Aorta (tissue), 5 donors: ENCODE results near the gene SLC37A4. TPM values are rescaled to one million over a fixed set of nuclear protein-coding genes. Genes with fewer than 3 reads are reported as not detected.
"Not testable (repeated sequence)": the region's sequence is repeated elsewhere in the genome, so short reads cannot be mapped to it uniquely, and the experiment has no call there.

ENCODE experiments used
- ATAC-seq: fragments of 200-7000 bp; cut with Tn5 transposase; one replicate; pipeline ENCODE4 v1.9.1; 2022; ENCODE audit warnings: moderate library complexity; ENCODE audit not compliant: low FRiP score
- DNase-seq, 2 donors: peaks; one replicate each; pipeline ENCODE4 v3.0.0-alpha.2; 2020
- H3K27ac ChIP-seq, 2 donors: one replicate each; pipeline ENCODE4 v1.5.1; 2013; ENCODE audit warnings: low read length in 2 of 2, mild to moderate bottlenecking in 2 of 2, moderate library complexity in 2 of 2, control low read depth in 1 of 2, inconsistent platforms in 1 of 2, low read depth in 1 of 2
- H3K27me3 ChIP-seq, 2 donors: one replicate each; pipeline ENCODE4 v1.6.1; 2013; ENCODE audit warnings: control low read depth in 1 of 2, low read length in 1 of 2, mild to moderate bottlenecking in 1 of 2, moderate library complexity in 1 of 2; ENCODE audit not compliant: insufficient read depth in 2 of 2, control insufficient read depth in 1 of 2
- H3K36me3 ChIP-seq, 2 donors: one replicate each; pipeline ENCODE4 v1.6.1; 2013; ENCODE audit warnings: control low read depth in 1 of 2, low read length in 1 of 2, mild to moderate bottlenecking in 1 of 2; ENCODE audit not compliant: insufficient read depth in 2 of 2, control insufficient read depth in 1 of 2
- H3K4me1 ChIP-seq, 2 donors: one replicate each; pipeline ENCODE4 v1.6.1; 2013; ENCODE audit warnings: low read length in 2 of 2, control low read depth in 1 of 2, mild to moderate bottlenecking in 1 of 2, moderate library complexity in 1 of 2; ENCODE audit not compliant: insufficient read depth in 2 of 2, control insufficient read depth in 1 of 2
- H3K4me3 ChIP-seq, 2 donors: one replicate each; pipeline ENCODE4 v1.5.1; 2013; ENCODE audit warnings: low read length in 2 of 2, control low read depth in 1 of 2, mild to moderate bottlenecking in 1 of 2
- H3K9me3 ChIP-seq: one replicate; pipeline ENCODE4 v1.6.1; 2013; ENCODE audit warnings: mild to moderate bottlenecking, low read length; ENCODE audit not compliant: control insufficient read depth
- WGBS, 2 donors: extraction: QIAGEN DNeasy Blood & Tissue Kit; methylation state at CpG; one replicate each; pipeline ENCODE4 v1.1.7; 2013; 5-methylcytosine and 5-hydroxymethylcytosine counted together
- intact Hi-C, 2 donors: fragments of 100-400 bp; cut with DNase I; formaldehyde crosslinking; loops; one replicate each; pipeline versions ENCODE4 v1.14.2 to v1.15.0; 2022
- long read RNA-seq, 2 donors: library from polyadenylated mRNA; unstranded; transcript quantifications; one replicate each; pipeline ENCODE4 v2.0.0, GENCODE V29; 2020 to 2021
- polyA plus RNA-seq, 2 donors: library from polyadenylated mRNA; stranded (reverse); fragments of 200-250 nt; gene quantifications; one replicate each; pipeline ENCODE4 v1.2.3, GENCODE V29; 2013
- total RNA-seq, 2 donors: library from RNA; stranded (reverse); fragmentation: NEBNext Ultra II Directional; extraction: Animal tissue kit (Norgen Biotek cat#: 25700); gene quantifications; one replicate each; pipeline ENCODE4 v1.2.1, GENCODE V29; 2021
- donor health status: healthy with polysubstance abuse.
- donor health status: Bipolar disorder and iron deficiency.
- donor health status: DM: no; HTN: no; CAD: no.
- donor health status: DM: no; HTN: no; CAD: no.
- donor health status: DM: yes; HTN: yes; CAD: no.

SLC37A4 gene
- 10 to 100 TPM in 1 of 2 donors, 1 to 10 TPM in 1; 7.8 to 12.9 TPM for total RNA-seq
- 1 to 10 TPM; 8.5 to 8.9 TPM for polyA plus RNA-seq
- long read RNA-seq, donor 1, transcript SLC37A4-210 (9 exons, 2,040 nt) = major isoform, 33 of 59 reads
- long read RNA-seq, donor 1, partial matches to known transcripts = 17 of 59 reads
- long read RNA-seq, donor 1, other reads (novel, unspliced or antisense) = 6 of 59 reads
- long read RNA-seq, donor 2, partial matches to known transcripts = 5 of 11 reads
- long read RNA-seq, donor 2, other reads (novel, unspliced or antisense) = 2 of 11 reads

DNA sequence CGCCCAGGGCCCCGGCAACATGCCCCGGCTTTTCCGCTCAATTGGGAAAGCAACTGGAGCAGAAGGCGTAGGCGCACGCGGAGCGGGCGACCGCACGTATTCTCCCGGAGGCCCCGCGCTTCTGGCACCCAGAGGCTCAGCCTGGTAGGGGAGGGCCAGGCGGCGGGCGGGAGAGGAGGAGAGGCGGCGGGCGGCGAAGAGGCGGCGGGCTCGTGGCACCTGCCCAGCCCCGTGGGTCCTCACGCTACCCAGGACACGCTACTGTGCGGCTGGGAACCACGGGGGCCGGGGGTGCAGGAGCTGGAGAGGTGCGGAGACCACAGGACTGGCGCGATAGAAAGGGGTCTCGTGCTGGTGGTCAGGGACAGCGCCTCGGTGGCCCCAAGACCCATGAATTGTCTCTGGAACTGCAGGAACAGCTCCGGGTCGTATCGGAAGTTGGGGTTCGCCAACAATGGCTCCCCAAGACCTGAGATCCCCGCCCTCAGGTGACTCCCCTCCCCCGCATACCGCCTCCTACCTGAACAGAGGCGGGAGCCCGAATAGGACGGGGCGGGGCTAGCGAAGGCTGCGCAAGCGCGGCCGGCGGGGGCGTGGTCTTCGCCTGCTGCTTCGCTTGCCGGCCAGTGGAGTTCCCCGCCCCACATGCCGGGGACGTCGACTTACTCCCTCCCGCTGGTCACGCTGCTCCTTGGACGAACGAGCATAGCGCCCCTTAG, at the start of gene SLC37A4:
TSS of gene SLC37A4 (minus strand) at position 549 of the 719 bp plus-strand sequence.
- H3K4me1 ChIP-seq = no peaks in the 10 kb centered on the region
- H3K9me3 ChIP-seq = no peaks in the 10 kb centered on the region
- DNase-seq (peak; percentile 99), ATAC-seq (peak; percentile 97)
- H3K4me3 ChIP-seq = peak within 1 kb of the TSS; percentile 32 to 86
- H3K27me3 ChIP-seq = no peaks in the 10 kb centered on the region
- intact Hi-C loops = no loop called here
- H3K27ac ChIP-seq = peak within 1 kb of the TSS in 1 of 2 donors; percentile 61
- H3K36me3 ChIP-seq = no peaks in the 10 kb centered on the region
- 0 to 1% methylated on average over 60 to 67 of the region's 67 CpGs for WGBS, 2 donors

DNA sequence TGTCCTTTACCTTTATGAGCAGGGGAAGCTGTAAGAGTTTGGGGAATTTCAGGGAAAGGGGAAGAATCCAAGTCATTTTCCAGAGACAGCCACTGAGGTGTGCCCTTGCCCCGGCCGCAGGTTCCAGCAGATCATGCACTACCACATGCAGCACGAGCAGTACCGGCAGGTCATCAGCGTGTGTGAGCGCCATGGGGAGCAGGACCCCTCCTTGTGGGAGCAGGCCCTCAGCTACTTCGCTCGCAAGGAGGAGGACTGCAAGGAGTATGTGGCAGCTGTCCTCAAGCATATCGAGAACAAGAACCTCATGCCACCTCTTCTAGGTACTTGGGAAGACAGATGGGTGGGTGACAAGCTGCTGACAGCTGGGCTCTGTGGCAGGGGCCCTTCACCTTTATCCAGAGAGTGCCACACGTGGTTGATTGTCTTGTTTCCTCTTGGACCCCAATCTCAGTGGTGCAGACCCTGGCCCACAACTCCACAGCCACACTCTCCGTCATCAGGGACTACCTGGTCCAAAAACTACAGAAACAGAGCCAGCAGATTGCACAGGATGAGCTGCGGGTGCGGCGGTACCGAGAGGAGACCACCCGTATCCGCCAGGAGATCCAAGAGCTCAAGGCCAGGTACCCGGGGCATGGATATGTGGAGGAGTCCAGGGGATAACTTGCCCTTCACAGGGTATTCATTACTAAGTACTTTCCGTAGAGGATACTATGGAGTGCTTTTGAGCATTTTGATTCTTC, 48.2 kb upstream of the SLC37A4 start:
- intact Hi-C loops = no loop called here
- H3K27ac ChIP-seq = no peak overlapping the region
- peak in 1 of 2 donors; percentile 54 for DNase-seq
- ATAC-seq = no peak
- no peak overlapping the region for H3K4me3 ChIP-seq
- H3K4me1 ChIP-seq = no peaks in the 10 kb centered on the region
- peaks cover 6 to 18% of the 10 kb centered on the region in 2 donors for H3K36me3 ChIP-seq
- no peaks in the 10 kb centered on the region for H3K9me3 ChIP-seq
- no peaks in the 10 kb centered on the region for H3K27me3 ChIP-seq
- WGBS, 2 donors = 88 to 90% methylated on average over 19 of the region's 19 CpGs

DNA sequence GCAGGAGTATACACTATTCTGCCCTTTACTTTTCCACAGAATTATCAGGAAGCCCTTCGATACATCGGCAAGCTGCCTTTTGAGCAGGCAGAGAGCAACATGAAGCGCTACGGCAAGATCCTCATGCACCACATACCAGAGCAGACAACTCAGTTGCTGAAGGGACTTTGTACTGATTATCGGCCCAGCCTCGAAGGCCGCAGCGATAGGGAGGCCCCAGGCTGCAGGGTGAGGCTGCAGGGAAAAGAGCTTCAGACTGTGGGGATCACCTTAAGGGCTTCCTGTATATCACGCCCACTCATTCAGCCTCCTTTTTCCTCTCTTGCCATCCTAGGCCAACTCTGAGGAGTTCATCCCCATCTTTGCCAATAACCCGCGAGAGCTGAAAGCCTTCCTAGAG, 47.2 kb upstream of the SLC37A4 start:
- intact Hi-C loops = no loop called here
- H3K36me3 ChIP-seq = peaks cover 6 to 21% of the 10 kb centered on the region in 2 donors
- H3K4me1 ChIP-seq = no peaks in the 10 kb centered on the region
- DNase-seq (peak in 1 of 2 donors; percentile 7), ATAC-seq (no peak)
- 92 to 95% methylated on average over 11 of the region's 11 CpGs for WGBS, 2 donors
- no peaks in the 10 kb centered on the region for H3K9me3 ChIP-seq
- no peak overlapping the region for H3K27ac ChIP-seq
- no peaks in the 10 kb centered on the region for H3K27me3 ChIP-seq
- H3K4me3 ChIP-seq = no peak overlapping the region

DNA sequence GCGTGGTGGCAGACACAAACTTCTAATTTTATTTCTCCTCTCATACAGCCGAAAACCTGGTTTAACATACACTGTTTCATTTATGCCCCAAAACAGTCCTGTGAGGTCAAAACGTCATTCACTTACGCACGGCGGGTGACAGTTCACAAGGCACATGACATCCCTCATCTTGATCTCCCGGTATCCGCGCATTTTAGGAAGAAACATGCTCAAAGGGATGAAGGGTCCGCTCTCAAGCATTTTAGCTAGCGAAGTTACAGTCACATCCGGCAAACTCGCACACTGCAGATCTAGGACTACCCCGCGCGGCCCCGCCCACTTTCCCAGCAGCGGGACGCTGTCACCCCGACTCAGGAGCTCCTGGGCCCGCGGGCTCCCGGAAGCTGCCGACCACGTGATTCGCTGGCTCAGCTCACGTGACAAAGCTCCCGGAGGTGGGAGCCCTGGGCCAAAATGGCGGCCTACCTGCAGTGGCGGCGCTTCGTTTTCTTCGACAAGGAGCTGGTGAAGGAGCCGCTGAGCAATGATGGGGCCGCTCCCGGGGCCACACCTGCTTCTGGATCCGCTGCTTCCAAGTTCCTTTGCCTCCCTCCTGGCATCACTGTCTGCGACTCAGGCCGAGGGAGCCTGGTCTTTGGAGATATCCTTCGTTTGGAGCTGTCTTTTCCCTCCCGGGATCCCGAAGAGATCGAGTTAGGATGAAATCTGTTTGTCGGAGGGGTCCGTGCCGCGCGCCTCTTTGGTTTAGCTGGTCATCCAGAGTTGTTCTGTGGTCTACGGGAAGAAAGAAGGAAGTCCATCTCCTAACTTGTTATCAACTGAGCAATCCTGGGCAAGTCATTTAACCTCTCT, 36.9 kb upstream of the SLC37A4 start, which contains the start of gene VPS11:
TSS of gene VPS11 (plus strand) at position 448 of the 852 bp plus-strand sequence. CDS start at position 454, 6 bp downstream.
- intact Hi-C loops = loop anchor here in 1 of 2 donors (5.0 kb wide), 1 partner anchor 40 kb away; no protein-coding TSS in a partner anchor
- 0% methylated on average over 47 to 49 of the region's 49 CpGs for WGBS, 2 donors
- no peaks in the 10 kb centered on the region for H3K27me3 ChIP-seq
- peaks cover 2 to 6% of the 10 kb centered on the region in 2 donors for H3K36me3 ChIP-seq
- DNase-seq = peak; percentile 99
- no peaks in the 10 kb centered on the region for H3K4me1 ChIP-seq
- H3K9me3 ChIP-seq = no peaks in the 10 kb centered on the region
- H3K4me3 ChIP-seq = peak within 1 kb of the TSS; percentile 78 to 99
- peak; percentile 97 for ATAC-seq
- H3K27ac ChIP-seq = peak within 1 kb of the TSS; percentile 28 to 92

DNA sequence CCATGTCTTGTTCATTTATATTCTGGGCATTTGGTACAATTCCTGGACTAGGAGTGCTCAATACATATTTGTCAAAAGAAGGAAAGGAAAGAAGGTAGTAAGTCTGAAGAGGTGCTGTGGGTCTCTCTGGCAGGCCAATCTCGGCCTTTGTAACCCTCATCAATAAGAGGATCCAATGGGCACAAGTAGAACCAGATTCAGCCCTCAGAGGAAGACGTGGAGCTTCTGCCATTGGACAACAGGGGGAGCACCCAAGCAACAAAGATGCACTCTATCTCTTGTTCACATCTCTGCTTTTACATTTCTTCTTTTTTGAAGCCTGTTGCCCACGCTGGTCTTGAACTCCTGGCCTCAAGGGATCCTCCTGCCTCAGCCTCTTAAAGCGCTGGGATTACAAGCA, 34.7 kb upstream of the SLC37A4 start:
- H3K36me3 ChIP-seq = peaks cover 1 to 2% of the 10 kb centered on the region in 2 donors
- no peak for DNase-seq
- intact Hi-C loops = loop anchor here in 1 of 2 donors (5.0 kb wide), 1 partner anchor 38 kb away; no protein-coding TSS in a partner anchor
- no peaks in the 10 kb centered on the region for H3K9me3 ChIP-seq
- H3K27ac ChIP-seq = no peak overlapping the region
- 63 to 70% methylated on average over 4 of the region's 4 CpGs for WGBS, 2 donors
- H3K4me1 ChIP-seq = no peaks in the 10 kb centered on the region
- ATAC-seq = no peak
- no peaks in the 10 kb centered on the region for H3K27me3 ChIP-seq
- H3K4me3 ChIP-seq = no peak overlapping the region

DNA sequence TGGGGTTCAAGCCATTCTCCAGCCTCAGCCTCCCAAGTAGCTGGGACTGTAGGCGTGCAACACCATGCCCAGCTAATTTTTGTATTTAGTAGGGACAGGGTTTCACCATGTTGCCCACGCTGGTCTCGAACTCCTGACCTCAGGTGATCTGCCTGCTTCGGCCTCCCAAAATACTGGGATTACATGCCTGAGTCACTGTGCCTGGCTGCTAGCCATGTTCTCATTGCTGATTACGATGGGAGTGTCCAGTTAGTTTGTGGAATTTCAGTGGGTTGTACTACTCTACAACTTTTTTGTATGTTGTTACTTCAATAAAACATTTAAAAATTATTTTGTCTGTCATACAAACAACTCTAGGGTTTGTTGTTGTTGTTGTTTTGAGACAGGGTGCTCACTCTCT, 32.1 kb upstream of the SLC37A4 start:
- no peaks in the 10 kb centered on the region for H3K27me3 ChIP-seq
- 25 to 28% methylated on average over 5 of the region's 5 CpGs for WGBS, 2 donors
- H3K4me1 ChIP-seq = no peaks in the 10 kb centered on the region
- H3K36me3 ChIP-seq = no peaks in the 10 kb centered on the region
- H3K27ac ChIP-seq = peak overlapping the region in 1 of 2 donors; percentile 38
- no peak overlapping the region for H3K4me3 ChIP-seq
- H3K9me3 ChIP-seq = no peaks in the 10 kb centered on the region
- DNase-seq (peak; percentile 68 to 80), ATAC-seq (no peak)
- intact Hi-C loops = no loop called here

DNA sequence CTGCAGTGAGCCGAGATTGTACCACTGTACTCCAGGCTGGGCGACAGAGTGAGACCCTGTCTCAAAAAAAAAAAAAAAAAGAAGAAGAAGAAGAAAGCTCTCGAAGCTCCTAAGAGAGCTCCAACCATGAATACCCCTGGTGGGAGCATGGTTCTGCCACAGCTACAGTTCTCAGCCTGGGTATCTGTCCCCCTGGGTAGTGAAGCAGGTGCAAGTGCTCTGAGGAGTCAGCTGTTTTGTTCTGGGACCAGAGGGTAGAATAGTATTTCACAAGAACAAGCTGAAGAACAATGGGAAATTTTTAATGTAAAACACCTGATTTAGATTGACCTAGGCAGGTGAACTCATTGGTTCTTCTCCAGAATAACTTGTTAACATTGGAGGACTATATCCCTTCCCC, 30.6 kb upstream of the SLC37A4 start:
- no peaks in the 10 kb centered on the region for H3K4me1 ChIP-seq
- no peak for DNase-seq
- H3K27ac ChIP-seq = no peak overlapping the region
- no peaks in the 10 kb centered on the region for H3K36me3 ChIP-seq
- ATAC-seq = no peak
- 90 to 92% methylated on average over 3 of the region's 3 CpGs for WGBS, 2 donors
- H3K27me3 ChIP-seq = no peaks in the 10 kb centered on the region
- H3K4me3 ChIP-seq = no peak overlapping the region
- intact Hi-C loops = no loop called here
- no peaks in the 10 kb centered on the region for H3K9me3 ChIP-seq

DNA sequence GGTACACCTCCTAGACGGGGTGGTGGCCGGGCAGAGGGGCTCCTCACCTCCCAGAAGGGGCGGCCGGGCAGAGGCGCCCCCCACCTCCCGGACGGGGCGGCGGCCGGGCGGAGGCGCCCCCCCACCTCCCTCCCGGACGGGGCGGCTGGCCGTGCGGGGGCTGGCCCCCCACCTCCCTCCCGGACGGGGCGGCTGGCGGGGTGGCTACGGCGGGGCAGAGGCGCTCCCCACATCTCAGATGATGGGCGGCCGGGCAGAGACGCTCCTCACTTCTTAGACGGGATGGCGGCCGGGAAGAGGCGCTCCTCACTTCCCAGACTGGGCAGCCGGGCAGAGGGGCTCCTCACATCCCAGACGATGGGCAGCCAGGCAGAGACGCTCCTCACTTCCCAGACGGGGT, 28.5 kb upstream of the SLC37A4 start:
- H3K9me3 ChIP-seq, intact Hi-C loops, ATAC-seq, H3K4me3 ChIP-seq, H3K4me1 ChIP-seq, DNase-seq, H3K27ac ChIP-seq, H3K27me3 ChIP-seq, H3K36me3 ChIP-seq: not testable (repeated sequence)
- WGBS, 2 donors = 86 to 90% methylated on average over 19 to 31 of the region's 35 CpGs
